Measurements from ENCODE around the gene GEMIN4. TPM values are rescaled to one million over a fixed set of nuclear protein-coding genes. Genes with fewer than 3 reads are reported as not detected.
"Not testable (repeated sequence)": the region's sequence is repeated elsewhere in the genome, so short reads cannot be mapped to it uniquely, and the experiment has no call there.

The GEMIN4 gene
- total and polyA plus RNA-seq, 10 of the 15 experiments (the other 5 are each of a cell fraction or from before 2014, with no cell fraction given), result 2.4 to 55.6 (median 34.5) TPM

- H3K79me2 ChIP-seq (ENCODE audit: control insufficient read depth, insufficient read depth, low read length), result no peaks in the 10 kb centered on the region
- no peak for DNase-seq (ENCODE audit: low read depth, low spot score)
- H2AFZ ChIP-seq (ENCODE audit: control insufficient read depth, low read depth, low read length), result no peak overlapping the region
- no TSS peak for BruUV-seq (replicated peaks)
- TF ChIP-seq NR2F1 (conservative IDR thresholded peaks at IDR 0.05), result no peak
- no peak for FAIRE-seq
- no peaks in the 10 kb centered on the region for H3K9me3 ChIP-seq (replicated peaks; ENCODE audit: control insufficient read depth, insufficient read depth, low read length)
- SMC1A ChIA-PET (ENCODE audit: uncharacterized antibody, unreplicated experiment), result interaction anchor here (0.6 kb wide), 1 partner anchor 230 kb away, joined by 4 read pairs; no protein-coding TSS in a partner anchor
- RAD21 ChIA-PET (ENCODE audit: unreplicated experiment), result no interaction called here
- POLR2A ChIA-PET, result no interaction called here
- H3K9ac ChIP-seq (ENCODE audit: control insufficient read depth, insufficient read depth, low read length), result no peak overlapping the region
- H3K36me3 ChIP-seq (ENCODE audit: control insufficient read depth in 2 of 2, insufficient read depth in 2 of 2, low read length in 1 of 2), result peaks cover 2% of the 10 kb centered on the region in 2 experiments
- no peak overlapping the region for H3K27ac ChIP-seq (ENCODE audit: control insufficient read depth, insufficient read depth)
- in situ Hi-C loops (cut with MboI) (no loop called here), intact Hi-C loops (cut with micrococcal nuclease; ENCODE audit: unreplicated experiment) (no loop called here)
- no peaks in the 10 kb centered on the region for H4K20me1 ChIP-seq (ENCODE audit: control insufficient read depth, insufficient read depth)
- H3K4me2 ChIP-seq (ENCODE audit: control insufficient read depth, insufficient read depth), result no peak overlapping the region
- CTCF ChIA-PET, result interaction anchor here (1.2 to 1.3 kb wide), 2 partner anchors 20 to 236 kb away, joined by 3 read pairs; partner anchors contain the start of gene TIMM22
- no peaks in the 10 kb centered on the region for H3K4me1 ChIP-seq (ENCODE audit: control insufficient read depth, insufficient read depth, low read length)
- WGBS (ENCODE audit: insufficient coverage, insufficient replicate concordance, low lambda C conversion rate, missing lambda C conversion rate), result 88% methylated on average over 5 of the region's 5 CpGs
- no peak for ATAC-seq
- no peaks in the 10 kb centered on the region for H3K27me3 ChIP-seq (replicated peaks in 1 of 2; ENCODE audit: control insufficient read depth in 2 of 2, insufficient read depth in 2 of 2, low read length in 1 of 2)
- H3K4me3 ChIP-seq, result no peak overlapping the region
Measured at GRCh38 chr17:759964-760363, 7.9 kb upstream of the GEMIN4 start.

- FAIRE-seq; SMC1A ChIA-PET (ENCODE audit: uncharacterized antibody, unreplicated experiment); H3K9me3 ChIP-seq (replicated peaks; ENCODE audit: control insufficient read depth, insufficient read depth, low read length); intact Hi-C loops (cut with micrococcal nuclease; ENCODE audit: unreplicated experiment); H4K20me1 ChIP-seq (ENCODE audit: control insufficient read depth, insufficient read depth); BruUV-seq (replicated peaks); ATAC-seq; H3K27ac ChIP-seq (ENCODE audit: control insufficient read depth, insufficient read depth); H3K79me2 ChIP-seq (ENCODE audit: control insufficient read depth, insufficient read depth, low read length); RAD21 ChIA-PET (ENCODE audit: unreplicated experiment); H3K4me3 ChIP-seq; H3K4me1 ChIP-seq (ENCODE audit: control insufficient read depth, insufficient read depth, low read length); H3K4me2 ChIP-seq (ENCODE audit: control insufficient read depth, insufficient read depth); H3K9ac ChIP-seq (ENCODE audit: control insufficient read depth, insufficient read depth, low read length); H3K36me3 ChIP-seq (ENCODE audit: control insufficient read depth in 2 of 2, insufficient read depth in 2 of 2, low read length in 1 of 2); DNase-seq (ENCODE audit: low read depth, low spot score); in situ Hi-C loops (cut with MboI); H2AFZ ChIP-seq (ENCODE audit: control insufficient read depth, low read depth, low read length); H3K27me3 ChIP-seq (replicated peaks in 1 of 2; ENCODE audit: control insufficient read depth in 2 of 2, insufficient read depth in 2 of 2, low read length in 1 of 2): not testable (repeated sequence)
- ChIA-PET POLR2A (interaction anchor here (0.6 kb wide), 1 partner anchor 233 kb away, joined by 4 read pairs; no protein-coding TSS in a partner anchor), CTCF (interaction anchor here (0.6 to 1.6 kb wide), 2 partner anchors 26 to 344 kb away, joined by 3 read pairs; partner anchors contain the start of genes GLOD4 and MRM3)
- WGBS (ENCODE audit: insufficient coverage, insufficient replicate concordance, low lambda C conversion rate, missing lambda C conversion rate), result 90% methylated on average over 15 of the region's 15 CpGs
Measured at GRCh38 chr17:756010-756567, 4.0 kb upstream of the GEMIN4 start.

- H4K20me1 ChIP-seq (ENCODE audit: control insufficient read depth, insufficient read depth); H3K4me1 ChIP-seq (ENCODE audit: control insufficient read depth, insufficient read depth, low read length); intact Hi-C loops (cut with micrococcal nuclease; ENCODE audit: unreplicated experiment); BruUV-seq (replicated peaks); H3K9ac ChIP-seq (ENCODE audit: control insufficient read depth, insufficient read depth, low read length); H3K36me3 ChIP-seq (ENCODE audit: control insufficient read depth in 2 of 2, insufficient read depth in 2 of 2, low read length in 1 of 2); H3K4me3 ChIP-seq; H3K27ac ChIP-seq (ENCODE audit: control insufficient read depth, insufficient read depth); FAIRE-seq; ATAC-seq; H2AFZ ChIP-seq (ENCODE audit: control insufficient read depth, low read depth, low read length); H3K9me3 ChIP-seq (replicated peaks; ENCODE audit: control insufficient read depth, insufficient read depth, low read length); in situ Hi-C loops (cut with MboI); H3K27me3 ChIP-seq (replicated peaks in 1 of 2; ENCODE audit: control insufficient read depth in 2 of 2, insufficient read depth in 2 of 2, low read length in 1 of 2); H3K4me2 ChIP-seq (ENCODE audit: control insufficient read depth, insufficient read depth); DNase-seq (ENCODE audit: low read depth, low spot score): not testable (repeated sequence)
- ChIA-PET CTCF (interaction anchor here (0.9 to 1.8 kb wide), 5 partner anchors 27 to 343 kb away, joined by 3 to 4 read pairs (median 3); partner anchors contain the start of genes GLOD4 and MRM3), POLR2A (interaction anchor here (0.6 kb wide), 1 partner anchor 52 kb away, joined by 3 read pairs; no protein-coding TSS in a partner anchor), SMC1A (ENCODE audit: uncharacterized antibody, unreplicated experiment) (interaction anchor here (0.7 to 0.9 kb wide), 2 partner anchors 24 to 62 kb away, joined by 3 to 4 read pairs; no protein-coding TSS in a partner anchor), RAD21 (ENCODE audit: unreplicated experiment) (interaction anchor here (1.2 kb wide), 1 partner anchor 41 kb away, joined by 5 read pairs; the partner anchor contains the start of gene VPS53)
- 99% methylated on average over 9 of the region's 9 CpGs for WGBS (ENCODE audit: insufficient coverage, insufficient replicate concordance, low lambda C conversion rate, missing lambda C conversion rate)
- H3K79me2 ChIP-seq (ENCODE audit: control insufficient read depth, insufficient read depth, low read length), result peaks cover 16% of the 10 kb centered on the region
Measured at GRCh38 chr17:755319-755961, 3.4 kb upstream of the GEMIN4 start.
